Pons (tissue), 1 donor: Measurements from ENCODE around the gene MB.
A peak's percentile ranks its signal among the peaks of the same experiment; 100 is the strongest.

ENCODE experiments used
- DNase-seq: peaks from one replicate; pipeline ENCODE4 v3.0.0-alpha.2; 2016; ENCODE audit warnings: low spot score

The MB gene

GRCh38 chr22:35615156-35615555, 2.0 kb downstream of the MB start:
- DNase-seq, result no peak

DNA sequence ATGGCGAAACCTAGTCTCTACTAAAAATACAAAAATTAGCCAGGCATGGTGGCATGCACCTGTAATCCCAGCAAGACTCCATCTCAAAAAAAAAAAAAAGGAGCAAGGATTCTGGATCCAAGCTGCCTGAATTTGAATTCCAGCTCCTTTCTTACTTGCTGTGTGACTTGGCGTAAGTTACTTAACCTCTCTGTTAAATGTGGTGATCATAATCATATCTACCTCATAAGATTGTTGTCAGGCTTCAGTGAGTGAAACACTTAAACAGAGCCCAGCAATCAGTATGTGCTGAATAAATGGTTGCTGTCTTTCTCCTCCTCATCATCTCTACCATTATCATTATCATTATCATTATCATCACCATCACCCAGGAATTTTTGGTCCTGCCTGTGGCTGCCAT, 2.7 kb downstream of the MB start:
- DNase-seq, result no peak

DNA sequence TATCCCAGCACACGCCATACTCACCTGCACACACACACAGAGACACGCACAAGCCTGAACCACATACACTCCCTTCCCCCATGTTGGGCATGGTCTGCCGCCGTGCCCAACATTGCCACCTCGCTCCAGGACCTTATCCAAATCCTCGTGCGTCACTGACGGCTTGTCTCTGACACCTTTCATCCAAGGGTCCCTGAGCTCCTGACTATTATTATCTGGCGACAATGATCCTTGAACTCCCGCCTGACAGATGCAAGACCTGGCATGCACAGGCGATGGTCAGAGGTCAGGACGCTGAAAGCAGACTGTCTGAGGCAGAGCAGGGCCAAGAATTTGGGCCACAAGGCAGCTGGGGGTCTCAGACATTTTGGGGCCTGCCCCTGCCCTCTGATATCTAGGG, 4.2 kb downstream of the MB start:
- DNase-seq, result no peak

- DNase-seq, result no peak
These were observed 5.1 kb downstream of the MB start for GRCh38 chr22:35611891-35612576.

DNA sequence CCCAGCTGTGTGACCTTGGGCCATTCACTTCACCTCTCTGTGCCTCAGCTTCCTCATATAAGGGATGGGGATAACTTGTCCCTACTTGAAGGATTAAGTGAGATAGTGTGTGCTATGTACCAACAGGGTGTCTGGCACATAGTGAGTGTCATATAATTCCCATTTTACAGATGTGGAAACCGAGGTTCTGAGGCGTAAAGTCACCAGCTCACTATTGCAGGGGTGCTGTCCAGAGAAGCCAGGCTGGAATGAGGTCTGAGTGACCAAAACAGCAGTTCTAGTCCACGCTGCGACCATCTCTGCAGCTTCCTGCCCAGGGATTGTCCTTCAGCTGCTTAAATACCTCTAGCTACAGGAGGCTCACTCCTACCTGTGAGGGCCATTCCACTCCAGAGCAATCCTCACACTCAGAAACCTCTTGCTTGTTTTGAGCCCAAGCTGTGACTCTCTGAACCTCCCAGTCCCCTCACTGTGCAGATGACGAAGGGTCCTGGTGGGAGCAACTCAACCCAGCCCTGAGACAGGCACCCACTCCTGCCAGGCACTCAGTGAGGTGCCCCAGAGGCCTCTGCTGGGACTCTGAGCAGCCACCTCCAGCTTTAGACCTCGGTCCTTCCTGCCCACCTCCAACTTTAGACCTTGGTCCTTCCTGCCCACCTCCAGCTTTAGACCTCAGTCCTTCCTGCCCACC, 5.8 kb downstream of the MB start:
- no peak for DNase-seq

GRCh38 chr22:35610741-35611140, 6.4 kb downstream of the MB start:
- no peak for DNase-seq

DNA sequence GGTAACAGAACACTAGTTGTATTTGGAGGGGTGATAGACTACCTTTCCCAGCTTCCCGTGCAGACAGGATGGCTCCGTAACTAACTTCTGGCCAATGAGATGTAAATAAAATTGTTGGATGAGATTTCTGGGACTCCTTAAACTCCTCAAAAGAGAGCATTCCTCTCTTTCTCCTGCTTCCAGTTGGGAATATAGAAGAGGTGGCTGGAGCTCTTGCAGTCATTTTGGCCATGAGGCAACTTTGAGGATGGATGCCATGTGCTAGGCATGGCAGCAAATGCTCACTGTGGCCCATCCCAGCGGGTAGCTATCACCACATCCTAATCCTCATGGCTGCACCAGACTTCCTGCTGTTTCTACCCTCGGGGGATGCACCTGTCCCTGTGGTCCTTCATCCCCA, 7.4 kb downstream of the MB start:
- no peak for DNase-seq

DNA sequence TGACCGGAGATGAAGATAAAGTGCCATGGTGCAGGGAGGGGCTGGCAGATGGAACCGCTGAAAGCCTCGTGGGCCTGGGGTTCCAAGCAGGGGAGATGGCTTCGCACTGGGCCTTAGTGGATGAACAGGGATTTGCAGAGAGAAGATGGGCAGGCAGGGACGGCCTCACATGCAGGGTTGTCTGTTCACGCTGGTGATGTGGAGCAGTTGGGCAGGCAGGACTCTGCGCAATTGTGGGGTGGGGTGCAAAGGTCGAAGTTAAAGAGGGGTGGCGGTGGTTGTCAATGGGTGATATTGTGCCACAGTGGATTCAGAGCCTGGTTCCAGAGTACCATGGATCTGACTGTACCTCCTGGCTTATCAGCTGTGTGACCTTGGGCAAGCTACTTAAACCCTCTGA, 7.9 kb downstream of the MB start:
- no peak for DNase-seq

GRCh38 chr22:35608088-35608487, 9.0 kb downstream of the MB start:
- DNase-seq, result no peak

- DNase-seq, result no peak
These were observed 10.2 kb downstream of the MB start for GRCh38 chr22:35606916-35607315.

GRCh38 chr22:35605851-35606481, 11.2 kb downstream of the MB start:
- no peak for DNase-seq

DNA sequence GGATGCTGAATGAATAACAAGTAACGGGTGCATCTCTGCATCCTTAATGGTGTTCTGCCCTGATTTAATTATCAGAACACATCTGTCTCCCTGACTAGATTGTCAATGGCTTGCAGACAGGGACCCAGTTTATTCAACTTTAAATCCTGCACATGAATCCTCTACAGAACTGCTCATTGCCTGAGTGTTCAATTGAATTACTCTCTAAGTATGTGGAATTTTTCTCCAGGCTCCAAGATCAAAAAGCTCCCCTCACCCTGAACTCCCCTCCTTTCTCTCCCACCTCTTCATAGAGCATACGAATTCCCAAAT, 11.8 kb downstream of the MB start:
- DNase-seq, result peak; percentile 47

DNA sequence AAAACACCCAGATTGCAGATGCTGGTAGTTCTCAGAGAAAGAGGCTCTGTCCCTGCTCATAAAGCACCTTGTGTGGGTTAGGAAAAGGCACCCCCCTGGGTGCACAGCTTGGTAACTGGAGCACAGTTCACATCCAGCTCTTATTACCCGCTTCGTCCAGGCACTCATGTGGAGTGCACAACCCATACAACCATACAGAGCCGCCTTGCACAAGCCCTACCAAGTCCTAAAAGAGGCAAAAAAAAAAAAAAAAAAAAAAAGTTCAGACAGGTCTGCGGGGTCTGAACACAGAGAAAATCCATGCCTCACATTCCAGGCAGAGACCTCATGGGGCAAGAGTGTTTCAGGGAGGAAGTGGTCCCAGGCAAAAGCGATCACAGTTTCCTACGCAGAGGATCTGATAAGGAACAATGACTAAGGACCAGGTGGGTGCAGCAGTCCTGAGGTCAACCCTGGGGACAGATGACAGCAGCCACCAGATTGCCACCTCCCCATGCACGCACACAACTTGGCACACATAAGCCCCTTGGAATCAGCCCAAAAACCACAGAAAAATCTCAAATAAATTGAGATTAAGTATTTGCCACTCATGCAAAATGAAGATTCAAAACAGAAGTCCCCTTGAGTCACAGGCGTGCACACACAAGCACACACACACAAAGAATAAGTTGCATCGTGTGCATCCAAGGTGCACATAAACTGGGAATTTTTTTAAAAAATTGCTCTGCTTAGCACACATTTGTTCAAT, 12.3 kb downstream of the MB start:
- DNase-seq, result no peak

- DNase-seq, result no peak
These were observed 15.2 kb downstream of the MB start for GRCh38 chr22:35601743-35602615.

GRCh38 chr22:35601013-35601580, 16.0 kb downstream of the MB start:
- DNase-seq, result no peak

GRCh38 chr22:35600476-35600875, 16.7 kb downstream of the MB start:
- DNase-seq, result no peak

GRCh38 chr22:35599364-35599763, 17.8 kb downstream of the MB start:
- no peak for DNase-seq

DNA sequence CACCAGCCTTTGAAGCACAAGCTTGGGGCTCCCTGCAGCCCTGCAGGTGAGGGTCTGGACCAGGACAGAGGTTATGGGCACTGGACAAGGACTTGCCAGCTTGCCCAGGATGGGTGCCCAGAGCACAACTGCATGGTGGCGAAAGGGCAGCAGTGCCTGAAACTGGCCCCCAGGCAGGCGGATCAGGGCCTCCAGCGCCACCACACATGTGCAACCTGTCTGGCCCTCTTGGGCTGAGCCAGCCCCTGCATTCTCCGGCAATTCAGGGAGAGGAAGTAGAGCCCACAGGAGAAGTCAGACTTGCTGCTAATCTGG, 18.8 kb downstream of the MB start:
- no peak for DNase-seq

DNA sequence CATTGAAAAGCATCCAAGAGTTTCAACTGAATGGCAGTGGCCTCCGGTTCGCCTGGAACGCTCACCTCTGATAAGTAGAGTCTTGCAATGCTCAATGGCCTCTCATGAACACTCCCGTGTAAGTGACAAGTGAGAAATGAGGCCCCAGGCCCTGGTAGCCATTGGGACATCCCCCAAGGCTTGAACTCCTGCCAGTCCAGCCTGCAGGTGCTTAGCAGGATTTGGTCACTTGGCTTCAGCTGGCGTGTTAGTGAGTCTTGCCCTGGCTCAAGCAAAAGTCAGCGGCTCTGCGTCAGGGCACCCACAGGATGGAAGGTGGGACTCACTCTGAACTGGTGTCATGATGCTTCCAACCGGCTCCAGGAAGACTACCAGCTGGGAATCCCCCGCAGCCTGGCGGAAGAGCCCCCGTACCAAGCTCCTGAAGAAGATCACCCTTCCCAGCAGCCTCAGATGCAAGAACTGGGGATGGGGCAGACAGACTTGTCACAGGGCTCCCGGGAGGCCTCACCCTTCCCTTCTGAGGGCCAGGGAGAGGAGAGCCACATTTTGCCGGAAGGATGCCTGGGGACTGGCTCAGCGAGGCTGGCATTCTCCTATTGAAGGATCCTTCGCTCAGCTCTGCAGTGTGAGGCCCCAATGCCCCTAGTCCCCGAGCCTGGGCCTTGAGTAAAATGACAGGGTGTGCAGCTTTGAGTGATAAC, 19.3 kb downstream of the MB start:
- DNase-seq, result no peak

DNA sequence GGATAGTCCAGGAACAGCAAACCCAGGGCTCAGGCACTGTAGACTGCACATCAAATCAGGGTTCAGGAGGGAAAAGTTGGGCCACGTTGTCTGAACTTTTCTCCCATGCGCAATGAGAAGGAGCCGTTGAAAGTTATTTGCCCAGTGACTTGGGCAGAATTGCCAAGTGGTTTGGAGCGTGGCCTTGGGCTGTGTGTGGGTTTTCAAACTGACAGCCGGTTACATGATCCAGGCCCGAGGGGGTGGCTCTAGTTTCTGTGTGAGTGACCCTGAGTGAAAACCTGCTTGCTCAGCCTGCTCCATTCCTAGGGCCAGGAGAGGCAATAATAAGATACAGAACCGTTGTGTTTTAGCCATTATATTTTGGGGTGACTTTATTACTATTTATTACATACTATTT, 20.3 kb downstream of the MB start:
- DNase-seq, result no peak

GRCh38 chr22:35594686-35595085, 22.4 kb downstream of the MB start:
- no peak for DNase-seq
